Smooth muscle cell (in vitro differentiated cells): ENCODE measurements around the gene FAM210A. TPM values are rescaled to one million over a fixed set of nuclear protein-coding genes. Genes with fewer than 3 reads are reported as not detected.

Source experiments
- DNase-seq: peaks from one replicate; lab custom pipeline; 2025; ENCODE audit not compliant: unreplicated experiment; lab: John Stamatoyannopoulos, UW
- H2AFZ ChIP-seq: fragments of 200-600 bp; sonication (generic); 2 replicates; pipeline ENCODE4 v1.6.0; 2016; ENCODE audit warnings: antibody characterized with exemption, low read depth, mild to moderate bottlenecking
- H3F3A ChIP-seq: fragments of 200-600 bp; sonication (generic); 2 replicates; pipeline ENCODE4 v1.6.0; 2017; ENCODE audit warnings: antibody characterized with exemption, low read depth
- H3K27ac ChIP-seq: fragments of 200-600 bp; sonication (generic); 2 replicates; pipeline ENCODE4 v1.5.1; 2016; ENCODE audit warnings: low read depth, mild to moderate bottlenecking
- H3K27me3 ChIP-seq: fragments of 200-600 bp; sonication (generic); 2 replicates; pipeline ENCODE4 v1.6.1; 2016; ENCODE audit warnings: low read depth, mild to moderate bottlenecking
- H3K36me3 ChIP-seq: fragments of 200-600 bp; sonication (generic); 2 replicates; pipeline ENCODE4 v1.5.1; 2016; ENCODE audit warnings: low read depth
- H3K4me1 ChIP-seq: fragments of 200-600 bp; sonication (generic); 2 replicates; pipeline ENCODE4 v1.5.1; 2016; ENCODE audit warnings: low read depth
- H3K4me2 ChIP-seq: fragments of 200-600 bp; sonication (generic); 2 replicates; pipeline ENCODE4 v1.6.0; 2016; ENCODE audit warnings: mild to moderate bottlenecking
- H3K4me3 ChIP-seq: fragments of 200-600 bp; sonication (generic); 2 replicates; pipeline ENCODE4 v1.5.1; 2016; ENCODE audit warnings: mild to moderate bottlenecking
- H3K79me2 ChIP-seq: fragments of 200-600 bp; sonication (generic); 2 replicates; pipeline ENCODE4 v1.6.0; 2016; ENCODE audit warnings: low read depth, mild to moderate bottlenecking
- H3K9ac ChIP-seq: fragments of 200-600 bp; sonication (generic); 2 replicates; pipeline ENCODE4 v1.6.0; 2016; ENCODE audit warnings: low read depth
- H3K9me3 ChIP-seq: fragments of 200-600 bp; sonication (generic); replicated peaks from 2 replicates; pipeline ENCODE4 v1.5.1; 2016; ENCODE audit warnings: low read depth
- H4K20me1 ChIP-seq: fragments of 200-600 bp; sonication (generic); 2 replicates; pipeline ENCODE4 v1.6.0; 2016; ENCODE audit warnings: low read depth
- CTCF ChIP-seq: fragments of 200-600 bp; sonication (generic); IDR thresholded peaks from 2 replicates; pipeline ENCODE4 v1.5.1; 2017; ENCODE audit warnings: borderline replicate concordance, mild to moderate bottlenecking, antibody characterized with exemption; ENCODE audit not compliant: insufficient read depth, poor library complexity, severe bottlenecking
- WGBS: methylation state at CpG from one replicate; pipeline ENCODE4 v1.1.7; 2016; ENCODE audit warnings: low lambda C conversion rate; 5-methylcytosine and 5-hydroxymethylcytosine counted together
- polyA plus RNA-seq: library from polyadenylated mRNA; unstranded; fragments of >200 nt; fragmentation: Nextera tagmentation; extraction: Ambion mirVana; gene quantifications from 2 replicates; pipeline ENCODE4 v1.2.1, GENCODE V29; 2016
- total RNA-seq: library from RNA; depleted of rRNA; stranded (reverse); fragments of >200 nt; gene quantifications from 2 replicates; pipeline ENCODE4 v1.2.3, GENCODE V29; 2014

The FAM210A gene
- total and polyA plus RNA-seq, 2 experiments from 2014 or later: 16.0 to 16.6 TPM

DNA sequence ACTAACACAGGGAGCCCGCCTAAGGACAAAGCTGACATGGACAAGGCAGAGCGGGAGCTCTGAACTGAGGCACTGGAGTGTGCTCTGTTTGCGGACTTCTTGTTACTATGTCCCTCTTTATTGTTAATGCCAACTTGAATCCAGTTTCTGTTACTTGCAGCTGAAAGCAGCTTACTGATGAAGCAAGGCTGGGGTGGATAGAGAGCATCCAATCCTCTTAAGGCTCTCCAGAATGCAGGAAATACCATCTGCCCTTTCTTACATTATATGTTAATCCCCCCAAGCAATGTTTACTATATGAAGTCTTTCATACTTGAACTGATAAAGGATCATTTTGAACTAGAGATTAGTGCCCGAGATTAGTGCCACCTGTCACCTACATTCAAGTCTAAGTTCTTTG lies 9.4 kb downstream of the FAM210A start:
- Histone ChIP-seq H3K27ac (no peak overlapping the region), H3K4me3 (no peak overlapping the region), H2AFZ (no peak overlapping the region), H3K4me2 (no peak overlapping the region), H3F3A (no peaks in the 10 kb centered on the region), H4K20me1 (peaks cover 77% of the 10 kb centered on the region), H3K9me3 (no peaks in the 10 kb centered on the region), H3K9ac (no peak overlapping the region), H3K4me1 (no peaks in the 10 kb centered on the region), H3K27me3 (no peaks in the 10 kb centered on the region), H3K36me3 (no peaks in the 10 kb centered on the region), H3K79me2 (peaks cover 98% of the 10 kb centered on the region)
- DNase-seq: no peak
- TF ChIP-seq CTCF: no peak
- WGBS: 96% methylated on average over 4 of the region's 4 CpGs

DNA sequence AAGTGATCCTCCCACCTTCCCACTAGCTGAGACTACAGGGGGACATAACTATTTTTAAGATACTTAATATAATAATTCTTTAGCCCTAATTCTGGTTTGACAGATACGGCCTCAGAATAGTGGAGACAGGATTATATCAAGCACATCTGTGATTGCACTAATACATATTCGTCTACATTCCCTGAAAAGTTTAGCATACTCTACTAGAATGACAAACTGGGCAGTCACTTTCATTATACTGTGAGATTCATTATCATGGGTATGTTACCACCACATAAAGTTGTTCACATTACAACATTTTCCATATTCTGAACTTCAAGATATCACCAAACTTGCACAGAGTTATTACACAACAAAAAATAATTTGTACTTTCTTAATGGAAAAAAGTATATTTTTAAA lies 11.0 kb downstream of the FAM210A start:
- DNase-seq: no peak

GRCh38 chr18:13713455-13714055 lies 12.8 kb downstream of the FAM210A start:
- Histone ChIP-seq H3K36me3 (no peaks in the 10 kb centered on the region), H3K9me3 (no peaks in the 10 kb centered on the region), H3K27ac (no peak overlapping the region), H3K4me1 (no peaks in the 10 kb centered on the region), H3K4me2 (no peak overlapping the region), H3K27me3 (no peaks in the 10 kb centered on the region), H3K79me2 (peaks cover 97% of the 10 kb centered on the region), H3K9ac (no peak overlapping the region), H3K4me3 (no peak overlapping the region), H2AFZ (no peak overlapping the region), H3F3A (no peaks in the 10 kb centered on the region), H4K20me1 (peaks cover 75% of the 10 kb centered on the region)
- no peak for DNase-seq
- no peak for TF ChIP-seq CTCF
- WGBS: 88% methylated on average over 8 of the region's 8 CpGs

More for the DNA sequence above, 11.0 kb downstream of the FAM210A start:
- no peak overlapping the region for H2AFZ ChIP-seq
- no peaks in the 10 kb centered on the region for H3K36me3 ChIP-seq
- 98% methylated on average over 2 of the region's 2 CpGs for WGBS
- H3K79me2 ChIP-seq: peaks cover 97% of the 10 kb centered on the region
- no peaks in the 10 kb centered on the region for H3F3A ChIP-seq
- H4K20me1 ChIP-seq: peaks cover 75% of the 10 kb centered on the region
- TF ChIP-seq CTCF: no peak
- H3K4me2 ChIP-seq: no peak overlapping the region
- no peak overlapping the region for H3K9ac ChIP-seq
- no peak overlapping the region for H3K4me3 ChIP-seq
- no peaks in the 10 kb centered on the region for H3K4me1 ChIP-seq
- no peaks in the 10 kb centered on the region for H3K9me3 ChIP-seq
- no peak overlapping the region for H3K27ac ChIP-seq
- H3K27me3 ChIP-seq: no peaks in the 10 kb centered on the region
